Lower leg skin (tissue), 4 donors: ENCODE data around the gene PRR11. TPM values are rescaled to one million over a fixed set of nuclear protein-coding genes. Genes with fewer than 3 reads are reported as not detected.

Source experiments
- DNase-seq, 2 donors: peaks; one replicate each; pipeline ENCODE4 v3.0.0-alpha.2; 2019; ENCODE audit warnings: low spot score in 2 of 2
- H3K4me3 ChIP-seq: fragments of 200-600 bp; sonication (generic); 2 replicates; pipeline ENCODE4 v1.5.1; 2017; ENCODE audit warnings: mild to moderate bottlenecking, low read depth; ENCODE audit not compliant: poor library complexity, severe bottlenecking
- CTCF ChIP-seq, 3 donors: fragments of 450-650 bp; IDR thresholded peaks; one replicate each; pipeline ENCODE4 v1.5.1; 2016; ENCODE audit warnings: antibody characterized with exemption in 3 of 3, mild to moderate bottlenecking in 3 of 3, moderate library complexity in 2 of 3
- POLR2A ChIP-seq, 2 donors: fragments of 450-650 bp; IDR thresholded peaks; one replicate each; pipeline ENCODE4 v1.6.1; 2016 to 2017; ENCODE audit warnings: antibody characterized with exemption in 2 of 2, mild to moderate bottlenecking in 1 of 2, moderate library complexity in 1 of 2
- WGBS, 2 donors: methylation state at CpG; one replicate each; pipeline ENCODE4 v1.1.5; 2018; 5-methylcytosine and 5-hydroxymethylcytosine counted together
- intact Hi-C: fragments of 100-400 bp; cut with DNase I; formaldehyde crosslinking; loops from one replicate; pipeline ENCODE4 v1.15.0; 2023; ENCODE audit warnings: low total_unique reads
- total RNA-seq, 4 donors: library from RNA; depleted of rRNA; stranded (reverse); fragments of >200 nt; gene quantifications; one replicate each; pipeline ENCODE4 v1.1.0, GENCODE V29; 2016

PRR11 gene
- total RNA-seq = 1 to 10 TPM; 1.5 to 3.7 (median 2.6) TPM

GRCh38 chr17:59155439-59156177 lies at the start of gene PRR11:
PRR11 (plus strand) TSS chr17:59155746; CDS start chr17:59169753, 14,007 bp downstream.
- peak within 1 kb of the TSS; percentile 81 for H3K4me3 ChIP-seq
- TF ChIP-seq POLR2A (IDR thresholded peaks at IDR 0.05) = no peak
- no peak for TF ChIP-seq CTCF (IDR thresholded peaks at IDR 0.05)
- intact Hi-C loops = no loop called here

DNA sequence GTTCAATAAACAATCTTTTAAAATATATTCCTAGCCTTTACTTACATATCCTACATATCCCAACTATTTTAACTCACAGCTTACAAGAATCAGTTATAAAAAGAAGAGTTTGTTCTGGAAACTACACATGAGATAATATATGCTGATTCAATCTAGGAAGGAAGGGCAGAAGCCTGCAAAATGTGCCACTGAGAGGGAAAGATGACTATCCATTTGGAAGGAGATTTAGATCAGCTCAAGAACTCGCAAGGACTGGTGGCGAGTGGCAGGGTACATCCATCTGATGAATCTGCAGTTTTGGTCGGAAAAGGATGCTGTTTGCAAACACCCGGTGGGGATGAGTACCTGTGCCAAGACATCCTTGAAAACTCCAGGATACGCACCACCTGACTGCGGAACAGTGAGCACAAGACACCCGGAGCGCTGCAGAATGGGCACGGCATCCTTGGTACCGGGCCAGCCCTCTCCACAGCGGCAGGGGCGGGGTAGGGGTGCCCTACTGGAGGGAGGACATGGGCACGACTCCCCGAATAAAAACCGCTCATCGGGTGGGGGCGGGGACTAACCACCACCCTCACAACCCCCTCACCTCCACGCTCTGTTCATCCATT lies 49.6 kb upstream of the PRR11 start:
- TF ChIP-seq POLR2A (IDR thresholded peaks at IDR 0.05) (no peak), CTCF (IDR thresholded peaks at IDR 0.05) (no peak)
- peak overlapping the region; percentile 94 for H3K4me3 ChIP-seq
- peak; percentile 60 to 93 for DNase-seq
- 0 to 1% methylated on average over 11 to 15 of the region's 18 CpGs for WGBS, 2 donors
- intact Hi-C loops = no loop called here

More at GRCh38 chr17:59155439-59156177, at the start of gene PRR11:
- WGBS, 2 donors = 0 to 1% methylated on average over 25 of the region's 25 CpGs
- peak; percentile 97 to 98 for DNase-seq

DNA sequence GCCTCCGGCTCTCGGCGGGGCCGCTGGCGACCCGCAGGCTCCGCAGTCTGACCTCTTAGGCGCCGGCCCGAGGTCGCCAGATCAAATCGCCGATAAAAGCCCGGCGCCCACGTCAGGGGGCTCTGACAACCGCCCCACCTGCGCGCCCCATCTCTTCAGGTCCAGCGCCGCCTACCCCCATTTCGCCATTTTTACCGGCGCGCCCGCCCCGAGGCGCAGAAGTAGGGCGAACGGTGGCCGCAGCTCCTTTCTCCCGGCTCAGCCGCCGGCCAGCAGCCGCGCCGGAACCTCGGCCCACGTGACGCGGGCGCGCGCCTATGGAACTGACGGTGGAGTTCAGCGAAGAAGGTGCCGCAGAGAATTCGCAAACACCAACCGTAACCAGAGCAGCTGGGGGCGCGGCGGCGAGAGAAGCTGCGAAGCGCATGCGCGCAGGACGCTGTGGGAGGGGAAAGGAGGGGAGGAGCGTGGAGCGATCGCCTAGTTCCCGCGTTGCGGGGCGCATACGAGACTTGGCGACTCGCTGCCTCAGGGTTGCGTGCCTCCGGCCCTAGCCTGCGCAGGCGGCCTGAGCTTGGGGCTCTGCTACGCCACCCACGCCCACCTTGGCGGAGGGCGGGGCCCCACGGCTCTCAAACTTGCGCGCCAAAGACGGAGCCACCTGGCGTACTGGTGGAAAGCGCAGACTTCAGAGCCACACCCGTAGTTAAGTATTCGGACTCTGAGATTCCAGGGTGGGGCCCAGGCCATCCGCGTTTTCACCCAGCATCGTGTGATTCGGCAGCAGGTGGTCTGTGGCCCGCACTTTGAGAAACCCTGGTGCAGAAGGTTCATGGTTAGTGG lies 48.9 kb upstream of the PRR11 start, which contains the start of gene TRIM37:
TSS of gene TRIM37 (minus strand) at position 418 of the 843 bp plus-strand sequence. CDS start 419 bp downstream, outside the sequence.
- intact Hi-C loops = no loop called here
- H3K4me3 ChIP-seq = peak within 1 kb of the TSS; percentile 94
- no peak for TF ChIP-seq POLR2A (IDR thresholded peaks at IDR 0.05)
- peak in 1 of 3 donors; percentile 8 for TF ChIP-seq CTCF (IDR thresholded peaks at IDR 0.05)
- peak; percentile 95 to 99 for DNase-seq
- WGBS, 2 donors = 0 to 1% methylated on average over 34 to 79 of the region's 89 CpGs

GRCh38 chr17:59107306-59107670 lies 48.3 kb upstream of the PRR11 start:
- no peak for DNase-seq
- TF ChIP-seq CTCF (IDR thresholded peaks at IDR 0.05) (no peak), POLR2A (IDR thresholded peaks at IDR 0.05) (no peak)
- 1% methylated on average over 10 of the region's 10 CpGs for WGBS, 2 donors
- intact Hi-C loops = no loop called here
- peak overlapping the region; percentile 94 for H3K4me3 ChIP-seq

GRCh38 chr17:59108400-59109102 lies 47.0 kb upstream of the PRR11 start:
- intact Hi-C loops = no loop called here
- no peak for TF ChIP-seq POLR2A (IDR thresholded peaks at IDR 0.05)
- TF ChIP-seq CTCF (IDR thresholded peaks at IDR 0.05) = no peak
- no peak overlapping the region for H3K4me3 ChIP-seq
- DNase-seq = no peak
- WGBS, 2 donors = 81 to 84% methylated on average over 7 of the region's 7 CpGs
